ENCODE results near the gene OCEL1.

The OCEL1 gene

GRCh38 chr19:17243211-17243829, 17.3 kb downstream of the OCEL1 start:
- H3K27me3 Mint-ChIP-seq: no peaks in the 10 kb centered on the region
- H3K36me3 Mint-ChIP-seq: no peaks in the 10 kb centered on the region
- no peaks in the 10 kb centered on the region for H3K4me1 Mint-ChIP-seq (ENCODE audit: low read depth)
- no peaks in the 10 kb centered on the region for H3K9me3 Mint-ChIP-seq (ENCODE audit: low read depth)
- H3K27ac Mint-ChIP-seq: no peak overlapping the region
- H3K4me3 Mint-ChIP-seq: peak overlapping the region; percentile 42

GRCh38 chr19:17243830-17244617, 18.0 kb downstream of the OCEL1 start:
- H3K27ac Mint-ChIP-seq: no peak overlapping the region
- no peaks in the 10 kb centered on the region for H3K27me3 Mint-ChIP-seq
- no peaks in the 10 kb centered on the region for H3K36me3 Mint-ChIP-seq
- H3K4me1 Mint-ChIP-seq (ENCODE audit: low read depth): no peaks in the 10 kb centered on the region
- no peaks in the 10 kb centered on the region for H3K9me3 Mint-ChIP-seq (ENCODE audit: low read depth)
- H3K4me3 Mint-ChIP-seq: peak overlapping the region; percentile 63

GRCh38 chr19:17244618-17245534, 18.9 kb downstream of the OCEL1 start:
- Mint-ChIP-seq H3K27me3 (no peaks in the 10 kb centered on the region), H3K4me1 (ENCODE audit: low read depth) (no peaks in the 10 kb centered on the region), H3K9me3 (ENCODE audit: low read depth) (no peaks in the 10 kb centered on the region), H3K36me3 (no peaks in the 10 kb centered on the region), H3K27ac (no peak overlapping the region), H3K4me3 (peak overlapping the region; percentile 63)

GRCh38 chr19:17245535-17245984, 19.5 kb downstream of the OCEL1 start, which contains the start of gene NR2F6:
TSS of gene NR2F6 (minus strand) at chr19:17245919. CDS start at chr19:17245220, 699 bp downstream.
- no peaks in the 10 kb centered on the region for H3K9me3 Mint-ChIP-seq (ENCODE audit: low read depth)
- H3K27ac Mint-ChIP-seq: no peak within 1 kb of the TSS
- no peaks in the 10 kb centered on the region for H3K4me1 Mint-ChIP-seq (ENCODE audit: low read depth)
- H3K4me3 Mint-ChIP-seq: peak within 1 kb of the TSS; percentile 83
- no peaks in the 10 kb centered on the region for H3K36me3 Mint-ChIP-seq
- H3K27me3 Mint-ChIP-seq: no peaks in the 10 kb centered on the region

- no peak overlapping the region for H3K27ac Mint-ChIP-seq
Measured at GRCh38 chr19:17246681-17247425, 20.8 kb downstream of the OCEL1 start.

GRCh38 chr19:17248011-17248776, 22.2 kb downstream of the OCEL1 start:
- Mint-ChIP-seq H3K27ac (no peak overlapping the region), H3K4me1 (ENCODE audit: low read depth) (no peaks in the 10 kb centered on the region), H3K36me3 (no peaks in the 10 kb centered on the region), H3K9me3 (ENCODE audit: low read depth) (no peaks in the 10 kb centered on the region), H3K27me3 (no peaks in the 10 kb centered on the region), H3K4me3 (no peak overlapping the region)

More at GRCh38 chr19:17246681-17247425, 20.8 kb downstream of the OCEL1 start:
- peak overlapping the region; percentile 60 for H3K4me3 Mint-ChIP-seq
- H3K36me3 Mint-ChIP-seq: no peaks in the 10 kb centered on the region
- no peaks in the 10 kb centered on the region for H3K4me1 Mint-ChIP-seq (ENCODE audit: low read depth)
- no peaks in the 10 kb centered on the region for H3K27me3 Mint-ChIP-seq
- no peaks in the 10 kb centered on the region for H3K9me3 Mint-ChIP-seq (ENCODE audit: low read depth)

GRCh38 chr19:17249887-17250548, 24.0 kb downstream of the OCEL1 start:
- Mint-ChIP-seq H3K4me1 (ENCODE audit: low read depth) (no peaks in the 10 kb centered on the region), H3K9me3 (ENCODE audit: low read depth) (no peaks in the 10 kb centered on the region), H3K27ac (no peak overlapping the region), H3K4me3 (no peak overlapping the region), H3K27me3 (no peaks in the 10 kb centered on the region), H3K36me3 (no peaks in the 10 kb centered on the region)

- no peak overlapping the region for H3K4me3 Mint-ChIP-seq
- no peaks in the 10 kb centered on the region for H3K27me3 Mint-ChIP-seq
- H3K9me3 Mint-ChIP-seq (ENCODE audit: low read depth): no peaks in the 10 kb centered on the region
- H3K36me3 Mint-ChIP-seq: no peaks in the 10 kb centered on the region
- H3K27ac Mint-ChIP-seq: no peak overlapping the region
- no peaks in the 10 kb centered on the region for H3K4me1 Mint-ChIP-seq (ENCODE audit: low read depth)
Measured at GRCh38 chr19:17254636-17255035, 28.6 kb downstream of the OCEL1 start.

- H3K9me3 Mint-ChIP-seq (ENCODE audit: low read depth): no peaks in the 10 kb centered on the region
- no peaks in the 10 kb centered on the region for H3K27me3 Mint-ChIP-seq
- no peaks in the 10 kb centered on the region for H3K4me1 Mint-ChIP-seq (ENCODE audit: low read depth)
Measured at GRCh38 chr19:17255150-17255621, 29.2 kb downstream of the OCEL1 start.

GRCh38 chr19:17256130-17256529, 30.1 kb downstream of the OCEL1 start:
- Mint-ChIP-seq H3K27me3 (no peaks in the 10 kb centered on the region), H3K9me3 (ENCODE audit: low read depth) (no peaks in the 10 kb centered on the region), H3K4me1 (ENCODE audit: low read depth) (peaks cover 4% of the 10 kb centered on the region), H3K36me3 (no peaks in the 10 kb centered on the region), H3K4me3 (no peak overlapping the region), H3K27ac (no peak overlapping the region)

More at GRCh38 chr19:17255150-17255621, 29.2 kb downstream of the OCEL1 start:
- Mint-ChIP-seq H3K36me3 (no peaks in the 10 kb centered on the region), H3K27ac (no peak overlapping the region), H3K4me3 (no peak overlapping the region)

GRCh38 chr19:17259118-17259780, 33.2 kb downstream of the OCEL1 start:
- peaks cover 4% of the 10 kb centered on the region for H3K4me1 Mint-ChIP-seq (ENCODE audit: low read depth)
- no peaks in the 10 kb centered on the region for H3K36me3 Mint-ChIP-seq
- H3K27ac Mint-ChIP-seq: no peak overlapping the region
- H3K9me3 Mint-ChIP-seq (ENCODE audit: low read depth): no peaks in the 10 kb centered on the region
- H3K27me3 Mint-ChIP-seq: no peaks in the 10 kb centered on the region
- H3K4me3 Mint-ChIP-seq: no peak overlapping the region

- Mint-ChIP-seq H3K36me3 (no peaks in the 10 kb centered on the region), H3K27ac (no peak overlapping the region), H3K4me3 (no peak overlapping the region), H3K4me1 (ENCODE audit: low read depth) (peaks cover 7% of the 10 kb centered on the region), H3K27me3 (no peaks in the 10 kb centered on the region), H3K9me3 (ENCODE audit: low read depth) (no peaks in the 10 kb centered on the region)
Measured at GRCh38 chr19:17259934-17260333, 33.9 kb downstream of the OCEL1 start.

GRCh38 chr19:17260842-17261325, 34.9 kb downstream of the OCEL1 start:
- Mint-ChIP-seq H3K27me3 (no peaks in the 10 kb centered on the region), H3K9me3 (ENCODE audit: low read depth) (no peaks in the 10 kb centered on the region), H3K4me3 (no peak overlapping the region), H3K27ac (no peak overlapping the region), H3K36me3 (no peaks in the 10 kb centered on the region), H3K4me1 (ENCODE audit: low read depth) (peaks cover 7% of the 10 kb centered on the region)
